Mucosa of rectum (tissue), 2 donors: ENCODE measurements around the gene PKDREJ.

ENCODE experiments used
- H3K27ac ChIP-seq, 2 donors: one replicate each; pipeline ENCODE4 v1.7.0; 2013; ENCODE audit warnings: inconsistent platforms in 2 of 2, low read depth in 2 of 2, low read length in 2 of 2
- H3K27me3 ChIP-seq, 2 donors: one replicate each; pipeline ENCODE4 v1.7.0; 2013; ENCODE audit warnings: low read length in 2 of 2; ENCODE audit not compliant: control insufficient read depth in 2 of 2, insufficient read depth in 2 of 2
- H3K36me3 ChIP-seq, 2 donors: one replicate each; pipeline ENCODE4 v1.7.0; 2013; ENCODE audit warnings: low read length in 2 of 2; ENCODE audit not compliant: control insufficient read depth in 2 of 2, insufficient read depth in 2 of 2
- H3K4me1 ChIP-seq, 2 donors: one replicate each; pipeline ENCODE4 v1.7.0; 2013; ENCODE audit warnings: low read length in 2 of 2, mild to moderate bottlenecking in 1 of 2; ENCODE audit not compliant: control insufficient read depth in 2 of 2, insufficient read depth in 2 of 2
- H3K4me3 ChIP-seq, 2 donors: one replicate each; pipeline ENCODE4 v1.7.0; 2013; ENCODE audit warnings: low read length in 2 of 2
- H3K9ac ChIP-seq, 2 donors: one replicate each; pipeline ENCODE4 v1.7.0; 2013; ENCODE audit warnings: low read length in 2 of 2, low read depth in 1 of 2, mild to moderate bottlenecking in 1 of 2
- H3K9me3 ChIP-seq, 2 donors: one replicate each; pipeline ENCODE4 v1.7.0; 2013; ENCODE audit warnings: low read length in 2 of 2; ENCODE audit not compliant: control insufficient read depth in 2 of 2
- donor health status: healthy.
- donor health status: Normal muscosa, but diverticular disease.

The PKDREJ gene

DNA sequence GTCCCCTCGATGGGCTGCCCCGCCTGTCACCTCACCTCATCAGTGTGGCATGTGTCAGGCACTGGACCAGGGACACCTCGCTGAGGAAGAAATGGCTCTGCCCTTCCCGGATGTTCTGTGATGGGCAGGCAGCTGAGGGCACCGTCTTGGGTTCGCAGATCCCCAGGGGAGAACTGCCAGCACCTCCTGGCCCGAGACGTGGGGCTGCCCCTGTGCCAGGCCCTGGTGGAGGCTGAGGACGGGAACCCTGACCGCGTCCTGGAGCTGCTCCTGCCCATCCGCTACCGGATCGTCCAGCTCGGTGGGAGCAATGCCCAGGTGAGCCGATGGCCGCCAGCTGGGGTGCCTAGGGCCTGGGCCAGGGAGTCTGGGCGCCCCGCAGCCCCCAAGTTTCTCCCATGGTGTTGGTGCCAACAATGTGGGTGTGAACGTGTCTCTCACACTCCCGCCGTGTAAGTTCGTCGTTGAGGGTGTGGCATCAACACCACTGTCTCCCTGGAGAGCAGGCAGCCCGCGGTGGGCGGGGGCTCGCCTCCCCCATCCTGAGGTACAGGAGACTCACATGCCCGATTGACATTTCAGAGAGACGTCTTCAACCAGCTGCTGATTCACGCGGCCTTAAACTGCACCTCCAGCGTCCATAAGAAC lies 26.2 kb upstream of the PKDREJ start:
- peaks cover 62 to 71% of the 10 kb centered on the region in 2 donors for H3K36me3 ChIP-seq
- H3K4me3 ChIP-seq, result no peak overlapping the region
- no peak overlapping the region for H3K27ac ChIP-seq
- H3K9ac ChIP-seq, result no peak overlapping the region
- no peaks in the 10 kb centered on the region for H3K9me3 ChIP-seq
- H3K27me3 ChIP-seq, result no peaks in the 10 kb centered on the region
- H3K4me1 ChIP-seq, result peaks cover 2 to 5% of the 10 kb centered on the region in 2 donors

- Histone ChIP-seq H3K36me3 (peaks cover 67 to 76% of the 10 kb centered on the region in 2 donors), H3K9ac (no peak overlapping the region), H3K9me3 (no peaks in the 10 kb centered on the region), H3K4me3 (peak overlapping the region; percentile 14 to 56), H3K27ac (no peak overlapping the region), H3K4me1 (peaks cover 2 to 5% of the 10 kb centered on the region in 2 donors), H3K27me3 (no peaks in the 10 kb centered on the region)
Measured at GRCh38 chr22:46288846-46289243, 25.7 kb upstream of the PKDREJ start.

- Histone ChIP-seq H3K27me3 (no peaks in the 10 kb centered on the region), H3K4me3 (peak overlapping the region; percentile 19 to 56), H3K36me3 (peaks cover 69 to 77% of the 10 kb centered on the region in 2 donors), H3K9ac (peak overlapping the region; percentile 39 to 47), H3K9me3 (no peaks in the 10 kb centered on the region), H3K4me1 (peaks cover 2 to 5% of the 10 kb centered on the region in 2 donors), H3K27ac (peak overlapping the region; percentile 30 to 32)
Measured at GRCh38 chr22:46287873-46288751, 25.0 kb upstream of the PKDREJ start.

GRCh38 chr22:46286941-46287872 lies 24.1 kb upstream of the PKDREJ start:
- peak overlapping the region; percentile 19 to 56 for H3K4me3 ChIP-seq
- H3K9ac ChIP-seq, result peak overlapping the region; percentile 39 to 47
- no peaks in the 10 kb centered on the region for H3K9me3 ChIP-seq
- H3K36me3 ChIP-seq, result peaks cover 66 to 76% of the 10 kb centered on the region in 2 donors
- H3K27ac ChIP-seq, result peak overlapping the region; percentile 30 to 32
- peaks cover 2 to 5% of the 10 kb centered on the region in 2 donors for H3K4me1 ChIP-seq
- H3K27me3 ChIP-seq, result no peaks in the 10 kb centered on the region

DNA sequence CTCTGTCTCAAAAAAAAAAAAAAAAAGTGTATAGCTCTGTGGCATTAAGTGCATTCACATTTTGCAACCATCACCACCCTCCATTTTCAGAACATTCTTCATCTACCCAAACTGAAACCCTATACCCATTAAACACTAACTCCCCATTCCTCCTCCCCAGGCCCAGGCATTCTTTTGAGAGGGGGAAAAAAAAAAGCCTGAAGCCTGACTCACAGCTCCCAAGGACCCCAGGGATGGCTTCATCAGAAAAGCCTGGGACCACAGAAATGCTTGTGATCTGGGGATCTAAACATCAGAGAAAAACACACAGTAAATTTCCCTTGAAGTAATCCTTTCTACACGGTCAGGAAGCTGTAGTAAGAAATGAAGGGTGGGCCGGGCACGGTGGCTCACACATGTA lies 22.9 kb upstream of the PKDREJ start:
- no peak overlapping the region for H3K27ac ChIP-seq
- no peak overlapping the region for H3K4me3 ChIP-seq
- H3K4me1 ChIP-seq, result peaks cover 2 to 5% of the 10 kb centered on the region in 2 donors
- peaks cover 68 to 76% of the 10 kb centered on the region in 2 donors for H3K36me3 ChIP-seq
- no peak overlapping the region for H3K9ac ChIP-seq
- no peaks in the 10 kb centered on the region for H3K9me3 ChIP-seq
- H3K27me3 ChIP-seq, result no peaks in the 10 kb centered on the region

DNA sequence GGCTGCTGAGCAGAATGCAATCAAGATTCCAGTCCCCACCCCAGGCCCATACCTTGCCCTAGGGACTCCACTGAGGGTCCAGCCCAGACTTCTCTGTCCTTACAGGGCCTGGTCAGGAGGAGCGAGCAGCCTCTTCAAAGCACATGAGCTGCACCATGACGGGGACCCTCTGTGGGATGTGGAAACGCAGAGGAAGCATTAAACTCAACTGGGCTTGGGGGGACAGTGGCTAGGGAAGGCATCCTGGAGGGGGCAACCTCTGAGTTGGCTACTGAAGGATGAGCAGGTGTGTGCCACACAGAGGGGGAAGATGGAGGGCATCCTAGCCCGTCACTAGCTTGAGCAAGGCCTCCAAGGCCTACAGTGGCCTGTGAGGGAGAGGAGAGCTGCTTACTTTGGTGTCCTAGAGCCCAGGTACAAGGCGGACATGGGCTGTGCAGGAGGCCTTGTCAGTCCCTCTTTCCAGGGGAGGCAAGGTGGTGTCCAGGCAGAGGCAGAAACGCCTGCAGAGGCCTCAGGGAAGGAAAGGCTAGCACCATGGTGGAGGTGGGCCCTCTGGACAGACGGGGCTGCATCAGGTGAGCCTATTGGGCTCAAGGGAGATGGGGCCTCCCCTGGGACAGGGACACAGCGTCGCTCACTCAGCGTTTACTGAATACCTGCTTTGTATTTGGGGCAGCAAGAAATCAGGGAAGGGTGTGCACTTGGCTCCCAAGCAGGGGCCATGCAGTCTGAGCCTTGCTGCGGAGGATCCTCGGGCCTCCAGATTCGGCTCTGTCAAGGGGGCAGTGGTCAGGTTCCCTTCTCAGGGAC lies 18.9 kb upstream of the PKDREJ start:
- Histone ChIP-seq H3K36me3 (peaks cover 74 to 83% of the 10 kb centered on the region in 2 donors), H3K4me3 (no peak overlapping the region)

DNA sequence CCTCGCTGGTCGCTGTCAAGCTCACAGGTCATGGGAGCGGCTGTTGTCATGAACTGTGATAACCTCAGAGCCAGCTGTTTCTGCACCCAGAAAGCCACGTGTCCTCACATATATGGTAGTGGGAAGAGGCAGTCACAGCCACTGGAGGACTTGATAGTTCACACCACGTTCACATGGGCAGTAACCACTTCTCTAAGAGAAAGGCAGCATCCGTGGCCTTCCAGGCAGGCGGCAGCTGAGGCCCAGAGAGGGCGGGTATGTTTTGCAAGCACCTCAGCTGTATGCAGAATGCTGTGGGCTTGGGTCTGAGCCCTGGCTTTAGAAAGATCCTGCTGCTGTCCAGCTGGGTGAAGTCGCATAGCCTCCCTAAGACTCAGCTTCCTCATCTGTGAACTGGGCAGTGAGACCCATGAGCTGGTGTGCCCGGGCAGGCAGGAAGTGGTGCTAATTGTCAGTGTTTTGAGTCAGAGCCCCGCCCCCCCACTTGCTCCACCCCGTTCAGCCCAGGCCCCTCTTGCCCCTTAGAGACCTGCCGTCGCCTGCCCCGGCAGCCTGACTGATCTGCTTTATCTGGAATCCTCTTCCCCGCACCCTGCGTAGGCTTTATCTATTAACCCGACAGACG lies 18.0 kb upstream of the PKDREJ start:
- H3K4me3 ChIP-seq, result no peak overlapping the region
- H3K36me3 ChIP-seq, result peaks cover 72 to 82% of the 10 kb centered on the region in 2 donors
- H3K9ac ChIP-seq, result no peak overlapping the region
- H3K4me1 ChIP-seq, result no peaks in the 10 kb centered on the region
- peak overlapping the region in 1 of 2 donors; percentile 32 for H3K27ac ChIP-seq
- no peaks in the 10 kb centered on the region for H3K27me3 ChIP-seq
- no peaks in the 10 kb centered on the region for H3K9me3 ChIP-seq

More for the DNA sequence above, 18.9 kb upstream of the PKDREJ start:
- Histone ChIP-seq H3K27me3 (no peaks in the 10 kb centered on the region), H3K27ac (peak overlapping the region in 1 of 2 donors; percentile 32), H3K9ac (no peak overlapping the region), H3K4me1 (no peaks in the 10 kb centered on the region), H3K9me3 (no peaks in the 10 kb centered on the region)

- Histone ChIP-seq H3K27ac (peak overlapping the region in 1 of 2 donors; percentile 40), H3K36me3 (peaks cover 80 to 88% of the 10 kb centered on the region in 2 donors), H3K9ac (no peak overlapping the region), H3K27me3 (no peaks in the 10 kb centered on the region), H3K4me1 (no peaks in the 10 kb centered on the region), H3K4me3 (no peak overlapping the region), H3K9me3 (no peaks in the 10 kb centered on the region)
Measured at GRCh38 chr22:46280063-46280817, 17.1 kb upstream of the PKDREJ start.
